Muscle layer of colon (tissue), 2 donors: ENCODE measurements around the gene PAK5.

Experiments used
- H3K27ac ChIP-seq: one replicate; pipeline ENCODE4 v1.7.0; 2013; ENCODE audit warnings: low read depth, mild to moderate bottlenecking, low read length, moderate library complexity
- H3K27me3 ChIP-seq, 2 donors: one replicate each; pipeline ENCODE4 v1.7.0; 2013; ENCODE audit warnings: low read length in 2 of 2, mild to moderate bottlenecking in 2 of 2; ENCODE audit not compliant: insufficient read depth in 2 of 2, control insufficient read depth in 1 of 2
- H3K36me3 ChIP-seq: one replicate; pipeline ENCODE4 v1.7.0; 2013; ENCODE audit warnings: mild to moderate bottlenecking, low read length; ENCODE audit not compliant: insufficient read depth
- H3K4me1 ChIP-seq: one replicate; pipeline ENCODE4 v1.7.0; 2013; ENCODE audit warnings: mild to moderate bottlenecking, low read length; ENCODE audit not compliant: insufficient read depth
- H3K4me3 ChIP-seq, 2 donors: one replicate each; pipeline ENCODE4 v1.7.0; 2013; ENCODE audit warnings: low read length in 2 of 2, low read depth in 1 of 2, mild to moderate bottlenecking in 1 of 2, moderate library complexity in 1 of 2
- H3K9ac ChIP-seq: one replicate; pipeline ENCODE4 v1.7.0; 2013; ENCODE audit warnings: low read length
- H3K9me3 ChIP-seq: one replicate; pipeline ENCODE4 v1.7.0; 2013; ENCODE audit warnings: mild to moderate bottlenecking, low read length
- donor health status: abdominal sarcoma.
- donor health status: Adenocarcinoma of cecum.

The PAK5 gene

GRCh38 chr20:9490631-9491030, 348.2 kb downstream of the PAK5 start:
- no peaks in the 10 kb centered on the region for H3K9me3 ChIP-seq
- H3K4me3 ChIP-seq: no peak overlapping the region
- H3K27ac ChIP-seq: no peak overlapping the region
- H3K36me3 ChIP-seq: no peaks in the 10 kb centered on the region
- H3K9ac ChIP-seq: no peak overlapping the region
- H3K4me1 ChIP-seq: no peaks in the 10 kb centered on the region
- H3K27me3 ChIP-seq: no peaks in the 10 kb centered on the region

GRCh38 chr20:9490161-9490560, 348.7 kb downstream of the PAK5 start:
- Histone ChIP-seq H3K4me3 (no peak overlapping the region), H3K36me3 (no peaks in the 10 kb centered on the region), H3K9ac (no peak overlapping the region), H3K4me1 (no peaks in the 10 kb centered on the region), H3K27ac (no peak overlapping the region), H3K27me3 (no peaks in the 10 kb centered on the region), H3K9me3 (no peaks in the 10 kb centered on the region)

- Histone ChIP-seq H3K4me3 (no peak overlapping the region), H3K9ac (no peak overlapping the region)
Observed at GRCh38 chr20:9488063-9488462, 350.8 kb downstream of the PAK5 start.

More at GRCh38 chr20:9488063-9488462, 350.8 kb downstream of the PAK5 start:
- H3K27me3 ChIP-seq: no peaks in the 10 kb centered on the region
- no peak overlapping the region for H3K27ac ChIP-seq
- H3K4me1 ChIP-seq: no peaks in the 10 kb centered on the region
- no peaks in the 10 kb centered on the region for H3K36me3 ChIP-seq
- H3K9me3 ChIP-seq: no peaks in the 10 kb centered on the region
